Stimulated activated CD4-positive, alpha-beta T cell treated with anti-CD3 and anti-CD28 coated beads, Interleukin-2, amount 100 ng/mL, for 4 hours (primary cell): ENCODE data around the gene PSME2.

ENCODE experiments used
- DNase-seq: peaks from one replicate; pipeline ENCODE4 v3.0.0-alpha.2; 2020; ENCODE audit warnings: low read depth

PSME2 gene

GRCh38 chr14:24146453-24146977 lies at the start of gene PSME2:
TSS of gene PSME2 (minus strand) at chr14:24146610. CDS start at chr14:24146581, 29 bp downstream.
- DNase-seq: peak; percentile 73

GRCh38 chr14:24195186-24196070 lies 49.0 kb upstream of the PSME2 start, which contains the start of gene TM9SF1:
TSS of gene TM9SF1 (minus strand) at chr14:24195441. CDS start at chr14:24195019, 422 bp downstream.
- peak; percentile 83 for DNase-seq

GRCh38 chr14:24194873-24195185 lies 48.4 kb upstream of the PSME2 start:
- no peak for DNase-seq

GRCh38 chr14:24194186-24194872 lies 47.9 kb upstream of the PSME2 start:
- no peak for DNase-seq

GRCh38 chr14:24192933-24193332 lies 46.5 kb upstream of the PSME2 start:
- DNase-seq: no peak

- no peak for DNase-seq
Observed at GRCh38 chr14:24190416-24190815, 44.0 kb upstream of the PSME2 start.

- no peak for DNase-seq
Observed at GRCh38 chr14:24189460-24189859, 43.0 kb upstream of the PSME2 start.

GRCh38 chr14:24189059-24189375 lies 42.6 kb upstream of the PSME2 start:
- DNase-seq: no peak

- peak; percentile 95 for DNase-seq
Observed at GRCh38 chr14:24188251-24189058, 42.0 kb upstream of the PSME2 start, which contains the start of gene IPO4. TSS of gene IPO4 (minus strand) at chr14:24188816. CDS start at chr14:24188787, 29 bp downstream.

- no peak for DNase-seq
Observed at GRCh38 chr14:24187539-24187915, 41.1 kb upstream of the PSME2 start.

GRCh38 chr14:24186831-24187538 lies 40.6 kb upstream of the PSME2 start:
- DNase-seq: no peak

- DNase-seq: no peak
Observed at GRCh38 chr14:24185741-24186140, 39.3 kb upstream of the PSME2 start.

GRCh38 chr14:24185026-24185425 lies 38.6 kb upstream of the PSME2 start:
- DNase-seq: no peak

- no peak for DNase-seq
Observed at GRCh38 chr14:24184104-24184970, 37.9 kb upstream of the PSME2 start.

- no peak for DNase-seq
Observed at GRCh38 chr14:24183014-24183481, 36.6 kb upstream of the PSME2 start.

- DNase-seq: no peak
Observed at GRCh38 chr14:24182110-24182882, 35.9 kb upstream of the PSME2 start.

GRCh38 chr14:24181371-24182077 lies 35.1 kb upstream of the PSME2 start:
- DNase-seq: no peak

- no peak for DNase-seq
Observed at GRCh38 chr14:24179961-24180796, 33.8 kb upstream of the PSME2 start.
